Measurements from ENCODE around the gene RFTN1.

DNA sequence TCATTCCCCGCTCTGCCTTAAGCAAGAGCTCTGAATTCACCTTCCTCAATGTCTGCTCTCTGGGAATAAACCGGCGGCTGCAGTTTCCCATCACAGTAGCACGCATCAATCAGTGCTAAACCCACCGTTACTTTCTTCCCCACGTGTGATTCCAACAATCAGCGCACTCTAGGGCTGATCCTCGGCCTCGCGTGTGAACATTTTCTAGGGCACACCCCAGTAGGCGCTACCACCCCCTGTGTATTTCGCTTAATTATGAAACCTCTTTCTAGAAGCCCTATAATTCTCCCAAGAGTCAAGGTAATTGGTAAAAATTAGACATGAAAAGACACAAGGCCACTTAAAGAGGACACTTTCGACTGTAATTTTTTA, 87.5 kb downstream of the RFTN1 start:
- TF ChIP-seq, protein P1, sequence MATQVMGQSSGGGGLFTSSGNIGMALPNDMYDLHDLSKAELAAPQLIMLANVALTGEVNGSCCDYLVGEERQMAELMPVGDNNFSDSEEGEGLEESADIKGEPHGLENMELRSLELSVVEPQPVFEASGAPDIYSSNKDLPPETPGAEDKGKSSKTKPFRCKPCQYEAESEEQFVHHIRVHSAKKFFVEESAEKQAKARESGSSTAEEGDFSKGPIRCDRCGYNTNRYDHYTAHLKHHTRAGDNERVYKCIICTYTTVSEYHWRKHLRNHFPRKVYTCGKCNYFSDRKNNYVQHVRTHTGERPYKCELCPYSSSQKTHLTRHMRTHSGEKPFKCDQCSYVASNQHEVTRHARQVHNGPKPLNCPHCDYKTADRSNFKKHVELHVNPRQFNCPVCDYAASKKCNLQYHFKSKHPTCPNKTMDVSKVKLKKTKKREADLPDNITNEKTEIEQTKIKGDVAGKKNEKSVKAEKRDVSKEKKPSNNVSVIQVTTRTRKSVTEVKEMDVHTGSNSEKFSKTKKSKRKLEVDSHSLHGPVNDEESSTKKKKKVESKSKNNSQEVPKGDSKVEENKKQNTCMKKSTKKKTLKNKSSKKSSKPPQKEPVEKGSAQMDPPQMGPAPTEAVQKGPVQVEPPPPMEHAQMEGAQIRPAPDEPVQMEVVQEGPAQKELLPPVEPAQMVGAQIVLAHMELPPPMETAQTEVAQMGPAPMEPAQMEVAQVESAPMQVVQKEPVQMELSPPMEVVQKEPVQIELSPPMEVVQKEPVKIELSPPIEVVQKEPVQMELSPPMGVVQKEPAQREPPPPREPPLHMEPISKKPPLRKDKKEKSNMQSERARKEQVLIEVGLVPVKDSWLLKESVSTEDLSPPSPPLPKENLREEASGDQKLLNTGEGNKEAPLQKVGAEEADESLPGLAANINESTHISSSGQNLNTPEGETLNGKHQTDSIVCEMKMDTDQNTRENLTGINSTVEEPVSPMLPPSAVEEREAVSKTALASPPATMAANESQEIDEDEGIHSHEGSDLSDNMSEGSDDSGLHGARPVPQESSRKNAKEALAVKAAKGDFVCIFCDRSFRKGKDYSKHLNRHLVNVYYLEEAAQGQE (IDR thresholded peaks at IDR 0.05; ENCODE audit: low read depth, low read length): no peak
- no peak for TF ChIP-seq TAF1 (IDR thresholded peaks at IDR 0.05; ENCODE audit: borderline replicate concordance, low read depth, low read length)
- no peak for TF ChIP-seq BHLHE40 (IDR thresholded peaks at IDR 0.05; ENCODE audit: borderline replicate concordance in 1 of 2, low read depth in 2 of 2, low read length in 1 of 2)
- no peak for TF ChIP-seq CTCF (IDR thresholded peaks at IDR 0.05 in 2 of 3, conservative IDR thresholded peaks at IDR 0.05 in 1 of 3; ENCODE audit: control insufficient read depth in 2 of 3, extremely low read depth in 1 of 3, insufficient read depth in 1 of 3, low read depth in 3 of 3, low read length in 3 of 3)
- no peak for TF ChIP-seq DPF2 (IDR thresholded peaks at IDR 0.05)
- TF ChIP-seq POLR2AphosphoS5 (IDR thresholded peaks at IDR 0.05; ENCODE audit: low read length): no peak
- no peak for TF ChIP-seq MXI1 (IDR thresholded peaks at IDR 0.05; ENCODE audit: low read depth, low read length)
